Osteoblast (primary cell): ENCODE data around the gene SEMA4C. TPM values are rescaled to one million over a fixed set of nuclear protein-coding genes. Genes with fewer than 3 reads are reported as not detected.

Experiments used
- DNase-seq: peaks from one replicate; pipeline ENCODE4 v3.0.0; 2011; ENCODE audit warnings: low spot score, mixed read lengths; ENCODE audit not compliant: insufficient read length; ENCODE audit errors: missing footprints
- H2AFZ ChIP-seq: 2 replicates; pipeline ENCODE4 v1.6.0; 2011; ENCODE audit warnings: mild to moderate bottlenecking, low read length
- H3K27ac ChIP-seq: 2 replicates; pipeline ENCODE4 v1.5.1; 2011; ENCODE audit warnings: mild to moderate bottlenecking, low read depth, low read length, moderate library complexity
- H3K27me3 ChIP-seq: 2 replicates; pipeline ENCODE4 v1.6.0; 2012; ENCODE audit warnings: mild to moderate bottlenecking, control low read depth, inconsistent platforms, low read length, moderate library complexity; ENCODE audit not compliant: insufficient read depth
- H3K36me3 ChIP-seq: 2 replicates; pipeline ENCODE4 v1.5.1; 2011; ENCODE audit warnings: mild to moderate bottlenecking, low read length, control low read depth, moderate library complexity; ENCODE audit not compliant: insufficient read depth
- H3K4me1 ChIP-seq: 2 replicates; pipeline ENCODE4 v1.5.1; 2011; ENCODE audit warnings: mild to moderate bottlenecking, low read length, control low read depth, moderate library complexity; ENCODE audit not compliant: insufficient read depth
- H3K4me2 ChIP-seq: 2 replicates; pipeline ENCODE4 v1.6.0; 2011; ENCODE audit warnings: mild to moderate bottlenecking, low read length; ENCODE audit not compliant: insufficient read depth
- H3K4me3 ChIP-seq: fragments of 200-600 bp; sonication (generic); 3 replicates; pipeline ENCODE4 v1.5.1; 2012; ENCODE audit warnings: mild to moderate bottlenecking, low read length, inconsistent platforms; ENCODE audit not compliant: insufficient read depth
- H3K79me2 ChIP-seq: 2 replicates; pipeline ENCODE4 v1.6.0; 2012; ENCODE audit warnings: mild to moderate bottlenecking, low read length, control low read depth, inconsistent platforms; ENCODE audit not compliant: insufficient read depth
- H3K9me3 ChIP-seq: 2 replicates; pipeline ENCODE4 v1.5.1; 2011; ENCODE audit warnings: low read depth, low read length, control low read depth
- H4K20me1 ChIP-seq: 2 replicates; pipeline ENCODE4 v1.6.0; 2012; ENCODE audit warnings: mild to moderate bottlenecking, low read length, control low read depth; ENCODE audit not compliant: insufficient read depth
- CTCF ChIP-seq: IDR thresholded peaks from 2 replicates; pipeline ENCODE4 v1.5.1; 2011; ENCODE audit warnings: mild to moderate bottlenecking, low read depth, low read length, moderate library complexity; ENCODE audit errors: extremely low read depth
- total RNA-seq: library from RNA; depleted of rRNA; stranded (reverse); fragments of >200 nt; gene quantifications from 2 replicates; pipeline ENCODE4 v1.2.3, GENCODE V29; 2012

Gene SEMA4C
- total RNA-seq, 1 donor: 29.7 TPM

- Histone ChIP-seq H4K20me1 (no peaks in the 10 kb centered on the region), H3K27me3 (no peaks in the 10 kb centered on the region), H3K4me3 (no peak overlapping the region), H3K4me1 (no peaks in the 10 kb centered on the region), H3K9me3 (no peaks in the 10 kb centered on the region), H2AFZ (no peak overlapping the region), H3K79me2 (no peaks in the 10 kb centered on the region), H3K36me3 (no peaks in the 10 kb centered on the region), H3K4me2 (no peak overlapping the region), H3K27ac (no peak overlapping the region)
- TF ChIP-seq CTCF: no peak
- no peak for DNase-seq
Measured at GRCh38 chr2:96882230-96882629, 12.3 kb upstream of the SEMA4C start.

GRCh38 chr2:96881349-96882195 is 11.7 kb upstream of the SEMA4C start:
- no peak for DNase-seq
- H3K27ac ChIP-seq: no peak overlapping the region
- TF ChIP-seq CTCF: no peak
- H3K9me3 ChIP-seq: no peaks in the 10 kb centered on the region
- H3K4me1 ChIP-seq: peaks cover 5% of the 10 kb centered on the region
- H3K36me3 ChIP-seq: no peaks in the 10 kb centered on the region
- H2AFZ ChIP-seq: no peak overlapping the region
- H3K4me3 ChIP-seq: no peak overlapping the region
- H4K20me1 ChIP-seq: no peaks in the 10 kb centered on the region
- no peak overlapping the region for H3K4me2 ChIP-seq
- no peaks in the 10 kb centered on the region for H3K79me2 ChIP-seq
- H3K27me3 ChIP-seq: no peaks in the 10 kb centered on the region

- H2AFZ ChIP-seq: no peak overlapping the region
- H3K36me3 ChIP-seq: no peaks in the 10 kb centered on the region
- no peak for DNase-seq
- no peak overlapping the region for H3K27ac ChIP-seq
- no peaks in the 10 kb centered on the region for H3K9me3 ChIP-seq
- no peak for TF ChIP-seq CTCF
- H3K79me2 ChIP-seq: no peaks in the 10 kb centered on the region
- no peak overlapping the region for H3K4me2 ChIP-seq
- peaks cover 12% of the 10 kb centered on the region for H3K4me1 ChIP-seq
- no peaks in the 10 kb centered on the region for H3K27me3 ChIP-seq
- H3K4me3 ChIP-seq: no peak overlapping the region
- no peaks in the 10 kb centered on the region for H4K20me1 ChIP-seq
Measured at GRCh38 chr2:96880891-96881273, 11.0 kb upstream of the SEMA4C start.

GRCh38 chr2:96879545-96880040 is 9.7 kb upstream of the SEMA4C start:
- Histone ChIP-seq H3K4me2 (no peak overlapping the region), H3K9me3 (no peaks in the 10 kb centered on the region), H2AFZ (no peak overlapping the region), H3K36me3 (no peaks in the 10 kb centered on the region), H3K27ac (no peak overlapping the region), H3K27me3 (no peaks in the 10 kb centered on the region), H3K4me3 (no peak overlapping the region), H4K20me1 (no peaks in the 10 kb centered on the region), H3K4me1 (peaks cover 21% of the 10 kb centered on the region), H3K79me2 (no peaks in the 10 kb centered on the region)
- DNase-seq: no peak
- no peak for TF ChIP-seq CTCF
